Measurements from ENCODE around the gene TTBK1.

GRCh38 chr6:43290339-43290904, 47.1 kb downstream of the TTBK1 start:
- TF ChIP-seq, protein P1, sequence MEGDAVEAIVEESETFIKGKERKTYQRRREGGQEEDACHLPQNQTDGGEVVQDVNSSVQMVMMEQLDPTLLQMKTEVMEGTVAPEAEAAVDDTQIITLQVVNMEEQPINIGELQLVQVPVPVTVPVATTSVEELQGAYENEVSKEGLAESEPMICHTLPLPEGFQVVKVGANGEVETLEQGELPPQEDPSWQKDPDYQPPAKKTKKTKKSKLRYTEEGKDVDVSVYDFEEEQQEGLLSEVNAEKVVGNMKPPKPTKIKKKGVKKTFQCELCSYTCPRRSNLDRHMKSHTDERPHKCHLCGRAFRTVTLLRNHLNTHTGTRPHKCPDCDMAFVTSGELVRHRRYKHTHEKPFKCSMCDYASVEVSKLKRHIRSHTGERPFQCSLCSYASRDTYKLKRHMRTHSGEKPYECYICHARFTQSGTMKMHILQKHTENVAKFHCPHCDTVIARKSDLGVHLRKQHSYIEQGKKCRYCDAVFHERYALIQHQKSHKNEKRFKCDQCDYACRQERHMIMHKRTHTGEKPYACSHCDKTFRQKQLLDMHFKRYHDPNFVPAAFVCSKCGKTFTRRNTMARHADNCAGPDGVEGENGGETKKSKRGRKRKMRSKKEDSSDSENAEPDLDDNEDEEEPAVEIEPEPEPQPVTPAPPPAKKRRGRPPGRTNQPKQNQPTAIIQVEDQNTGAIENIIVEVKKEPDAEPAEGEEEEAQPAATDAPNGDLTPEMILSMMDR (IDR thresholded peaks at IDR 0.05; ENCODE audit: low read depth, low read length), result no peak
- TF ChIP-seq, protein P2, sequence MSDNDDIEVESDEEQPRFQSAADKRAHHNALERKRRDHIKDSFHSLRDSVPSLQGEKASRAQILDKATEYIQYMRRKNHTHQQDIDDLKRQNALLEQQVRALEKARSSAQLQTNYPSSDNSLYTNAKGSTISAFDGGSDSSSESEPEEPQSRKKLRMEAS (IDR thresholded peaks at IDR 0.05; ENCODE audit: low read depth, low read length), result no peak
- no peak for TF ChIP-seq POLR2A (IDR thresholded peaks at IDR 0.05; ENCODE audit: extremely low read depth, insufficient read length)
